HEK293T (cell line): ENCODE data around the gene DAO.

Experiments
- BHLHE40 ChIP-seq: fragments of 450-650 bp; IDR thresholded peaks from 2 replicates; pipeline ENCODE4 v1.6.1; 2016; ENCODE audit warnings: mild to moderate bottlenecking, moderate library complexity, borderline replicate concordance
- FOXA1 ChIP-seq: fragments of 450-650 bp; IDR thresholded peaks from 2 replicates; pipeline ENCODE4 v1.6.1; 2016; ENCODE audit warnings: mild to moderate bottlenecking
- FOXK2 ChIP-seq: fragments of 450-650 bp; IDR thresholded peaks from 2 replicates; pipeline ENCODE4 v1.6.1; 2016; ENCODE audit warnings: mild to moderate bottlenecking
- FOXM1 ChIP-seq: fragments of 450-650 bp; IDR thresholded peaks from 2 replicates; pipeline ENCODE4 v1.6.1; 2017; ENCODE audit warnings: mild to moderate bottlenecking, borderline replicate concordance
- L3MBTL2 ChIP-seq: fragments of 450-650 bp; conservative IDR thresholded peaks from 2 replicates; pipeline ENCODE4 v1.6.1; 2016; ENCODE audit warnings: mild to moderate bottlenecking
- LEF1 ChIP-seq: fragments of 450-650 bp; IDR thresholded peaks from 2 replicates; pipeline ENCODE4 v1.6.1; 2017; ENCODE audit warnings: mild to moderate bottlenecking, borderline replicate concordance
- ZNF384 ChIP-seq: fragments of 450-650 bp; IDR thresholded peaks from 2 replicates; pipeline ENCODE4 v1.6.1; 2016

DNA sequence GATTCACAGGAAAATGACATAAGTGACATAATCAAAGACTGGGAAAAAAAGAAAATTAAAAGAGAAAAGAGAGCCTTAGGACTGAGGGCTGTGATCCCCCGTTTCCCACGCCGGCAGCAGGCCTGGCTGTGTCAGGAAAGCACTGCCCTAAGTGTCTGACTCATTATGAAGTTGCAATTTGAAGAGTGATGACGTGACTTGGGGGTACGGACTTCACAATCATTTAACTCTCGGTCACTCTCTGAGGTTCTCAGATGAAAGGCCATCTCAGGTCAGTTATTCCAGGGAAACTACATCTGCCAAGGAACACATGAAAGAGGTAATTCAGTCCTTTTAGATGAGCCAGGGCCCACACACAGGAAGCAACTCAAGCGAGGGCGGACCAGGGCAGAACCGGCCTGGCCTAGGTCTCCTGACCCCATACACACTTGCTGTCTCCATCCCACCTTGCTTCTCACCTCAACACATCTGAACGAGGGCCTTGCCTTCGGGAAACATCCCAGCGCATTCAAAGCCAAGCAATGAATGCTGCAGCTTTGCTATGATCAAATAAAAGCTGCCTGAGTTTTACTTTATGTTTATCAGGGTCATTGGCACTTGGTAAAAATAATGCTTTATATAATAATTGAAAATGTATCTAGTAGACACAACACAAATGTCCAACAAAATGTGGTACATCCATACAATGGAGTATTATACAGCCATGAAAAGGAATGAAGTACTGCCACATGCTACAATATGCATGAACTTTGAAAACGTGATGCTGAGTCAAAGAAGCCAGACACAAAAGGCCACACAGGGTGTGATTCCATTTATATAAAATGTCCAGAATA is 25.2 kb upstream of the DAO start:
- TF ChIP-seq FOXA1: no peak
- TF ChIP-seq ZNF384: no peak
- TF ChIP-seq FOXK2: no peak
- no peak for TF ChIP-seq BHLHE40
- TF ChIP-seq LEF1: no peak
- no peak for TF ChIP-seq L3MBTL2
- no peak for TF ChIP-seq FOXM1
